ENCODE data around the gene TULP4.

Gene TULP4

DNA sequence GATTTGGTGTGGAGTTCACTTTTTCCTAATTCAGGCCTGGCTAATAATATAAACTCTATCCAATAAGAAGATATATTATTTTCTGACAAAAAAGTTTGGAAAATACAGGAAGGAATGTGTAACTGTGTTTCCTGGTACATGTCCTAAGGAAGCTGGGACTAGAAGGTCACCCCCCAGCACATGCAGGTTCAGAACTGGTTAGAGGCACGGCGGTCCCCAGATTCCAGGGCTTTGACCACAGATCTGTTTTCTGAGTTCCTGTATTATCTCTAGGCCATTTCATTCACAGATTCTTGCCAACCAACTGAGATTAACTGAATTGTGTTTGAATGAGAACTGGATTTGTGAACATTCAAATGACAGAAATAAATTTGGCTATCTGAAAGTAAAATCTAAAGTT lies 94.5 kb downstream of the TULP4 start:
- no peak overlapping the region for H3K4me3 ChIP-seq
- DNase-seq (ENCODE audit: low spot score) = no peak
- H3K27ac ChIP-seq = no peak overlapping the region
- TF ChIP-seq CTCF (IDR thresholded peaks at IDR 0.05) = no peak

GRCh38 chr6:158408013-158408412 lies 95.7 kb downstream of the TULP4 start:
- no peak for DNase-seq (ENCODE audit: low spot score)
- Histone ChIP-seq H3K4me3 (no peak overlapping the region), H3K27ac (no peak overlapping the region)
- TF ChIP-seq CTCF (IDR thresholded peaks at IDR 0.05) = no peak

DNA sequence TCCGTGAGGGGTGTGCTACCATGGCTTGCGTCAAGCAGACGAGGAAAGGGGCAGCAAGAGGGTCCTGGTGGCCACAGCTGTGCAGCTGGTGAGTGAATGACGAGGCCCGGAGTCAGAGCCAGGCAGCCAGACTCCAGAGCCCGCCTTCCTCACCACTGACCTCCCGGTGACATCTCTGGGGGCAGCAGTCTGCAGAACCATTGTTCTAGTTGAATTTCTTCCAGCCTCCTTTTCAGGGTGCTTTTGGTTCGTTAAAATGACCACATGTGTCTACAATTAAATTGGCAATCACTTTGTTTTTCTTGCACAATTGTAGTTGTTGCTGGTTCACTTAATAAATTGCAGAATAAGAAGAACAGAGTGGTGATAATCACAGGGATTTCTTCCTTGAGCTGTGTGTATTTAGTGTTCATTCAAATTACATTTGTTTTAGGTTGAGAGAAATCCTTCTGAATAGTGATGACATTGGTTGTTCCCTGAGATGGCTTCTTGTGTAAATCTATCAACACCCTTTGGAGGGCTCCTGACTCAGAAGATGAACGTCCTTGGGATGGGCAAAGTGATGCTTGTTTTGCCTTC lies 96.4 kb downstream of the TULP4 start:
- Histone ChIP-seq H3K27ac (no peak overlapping the region), H3K4me3 (no peak overlapping the region)
- DNase-seq (ENCODE audit: low spot score) = no peak
- TF ChIP-seq CTCF (IDR thresholded peaks at IDR 0.05) = no peak

DNA sequence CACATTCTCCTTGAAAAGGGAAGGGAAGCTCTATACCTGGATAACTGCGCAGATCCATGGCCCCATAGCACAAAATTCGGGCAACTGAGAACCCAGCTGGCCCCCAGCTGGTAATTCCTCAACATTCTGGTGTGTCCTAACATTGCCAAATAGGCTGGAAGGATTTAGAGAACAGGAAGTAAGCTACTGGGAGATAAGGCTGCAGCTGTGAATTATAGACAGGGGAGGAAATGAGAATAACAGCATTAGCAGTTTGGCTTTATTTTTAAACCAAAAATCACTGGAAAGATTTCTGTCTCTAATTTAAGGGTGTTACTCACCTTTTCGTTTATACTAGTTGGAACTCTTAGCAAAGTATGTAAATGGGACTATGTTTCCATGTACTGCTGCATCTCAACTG lies 97.2 kb downstream of the TULP4 start:
- H3K27ac ChIP-seq = no peak overlapping the region
- no peak for TF ChIP-seq CTCF (IDR thresholded peaks at IDR 0.05)
- DNase-seq (ENCODE audit: low spot score) = no peak

DNA sequence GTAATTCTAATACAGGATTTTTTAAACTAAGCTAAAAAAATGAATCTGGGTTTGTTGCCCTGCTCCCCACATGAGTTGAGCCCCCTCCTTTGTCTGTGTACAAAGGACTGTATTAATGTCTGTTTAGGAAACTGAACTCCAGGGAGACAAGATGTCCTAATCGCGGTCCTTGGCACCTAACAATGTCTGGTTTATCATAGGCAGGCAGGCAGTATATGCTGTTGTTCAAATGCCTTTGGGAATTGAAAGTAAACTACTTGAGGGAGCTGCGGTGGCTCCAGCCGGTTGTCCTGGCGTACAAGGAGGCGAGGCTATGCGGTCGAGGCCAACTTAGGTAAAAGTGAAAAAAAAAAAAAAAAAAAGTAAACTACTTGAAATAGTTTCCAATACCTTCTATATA lies 98.5 kb downstream of the TULP4 start:
- DNase-seq (ENCODE audit: low spot score) = no peak
- no peak for TF ChIP-seq CTCF (IDR thresholded peaks at IDR 0.05)
- no peak overlapping the region for H3K4me3 ChIP-seq
- H3K27ac ChIP-seq = no peak overlapping the region

More for the DNA sequence above, 97.2 kb downstream of the TULP4 start:
- H3K4me3 ChIP-seq = no peak overlapping the region

DNA sequence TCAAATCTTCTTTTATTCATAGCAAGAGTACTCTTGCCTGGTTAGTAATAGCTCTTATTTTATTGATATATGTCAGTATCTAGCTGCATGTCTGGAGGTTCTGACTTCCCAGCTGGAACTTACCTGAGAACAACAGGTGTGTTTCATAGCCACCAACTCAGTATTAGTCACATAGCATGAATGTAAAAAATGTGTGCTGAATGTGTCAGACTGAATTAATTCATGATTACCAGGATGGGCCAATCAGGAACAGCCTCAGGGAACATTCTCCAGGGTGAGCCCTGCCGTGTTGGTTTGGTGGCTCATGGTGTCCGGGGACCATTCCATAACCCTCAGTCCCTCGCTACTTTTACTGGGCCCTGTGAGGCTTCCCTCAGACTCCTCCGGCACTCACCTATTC lies 99.7 kb downstream of the TULP4 start:
- no peak for TF ChIP-seq CTCF (IDR thresholded peaks at IDR 0.05)
- Histone ChIP-seq H3K4me3 (no peak overlapping the region), H3K27ac (no peak overlapping the region)
- no peak for DNase-seq (ENCODE audit: low spot score)

DNA sequence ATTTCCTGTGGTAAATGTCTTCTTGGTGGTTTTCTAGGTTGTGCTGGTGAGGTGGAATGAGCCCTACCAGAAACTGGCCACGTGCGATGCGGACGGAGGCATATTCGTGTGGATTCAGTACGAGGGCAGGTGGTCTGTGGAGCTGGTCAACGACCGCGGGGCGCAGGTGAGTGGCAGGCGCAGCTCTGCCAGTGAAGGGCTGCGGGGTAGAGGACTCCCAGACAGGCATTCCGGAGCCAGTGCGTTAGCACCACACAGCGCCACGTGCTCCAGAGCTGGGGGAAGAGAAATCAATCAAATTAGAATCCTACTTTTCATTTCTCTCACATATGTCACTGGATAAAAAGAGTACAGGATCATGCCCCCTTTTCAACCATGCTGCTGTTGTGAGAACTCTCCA lies 100.8 kb downstream of the TULP4 start:
- Histone ChIP-seq H3K4me3 (no peak overlapping the region), H3K27ac (no peak overlapping the region)
- no peak for DNase-seq (ENCODE audit: low spot score)
- TF ChIP-seq CTCF (IDR thresholded peaks at IDR 0.05) = no peak

Measured in coronary artery (tissue), 2 donors.